Myocyte (in vitro differentiated cells): ENCODE results near the gene TNS4. TPM values are rescaled to one million over a fixed set of nuclear protein-coding genes. Genes with fewer than 3 reads are reported as not detected.

Experiments used
- DNase-seq: peaks from one replicate; pipeline ENCODE4 v3.0.0-alpha.2; 2012; ENCODE audit warnings: low read depth
- total RNA-seq: library from RNA; depleted of rRNA; stranded (reverse); fragments of >200 nt; gene quantifications from 2 replicates; pipeline ENCODE4 v1.2.3, GENCODE V29; 2014

TNS4 gene
- total RNA-seq, 1 donor from 2014 or later: not detected

- DNase-seq: no peak
Observed at GRCh38 chr17:40458851-40459482, 42.5 kb downstream of the TNS4 start.

- peak; percentile 47 for DNase-seq
Observed at GRCh38 chr17:40457964-40458791, 43.2 kb downstream of the TNS4 start.

- no peak for DNase-seq
Observed at GRCh38 chr17:40457369-40457768, 44.1 kb downstream of the TNS4 start.

- DNase-seq: no peak
Observed at GRCh38 chr17:40456396-40456951, 44.9 kb downstream of the TNS4 start.

GRCh38 chr17:40454613-40454995, 46.8 kb downstream of the TNS4 start:
- no peak for DNase-seq

- no peak for DNase-seq
Observed at GRCh38 chr17:40453881-40454612, 47.4 kb downstream of the TNS4 start.

- no peak for DNase-seq
Observed at GRCh38 chr17:40452921-40453378, 48.5 kb downstream of the TNS4 start.

- DNase-seq: peak; percentile 49
Observed at GRCh38 chr17:40452216-40452787, 49.1 kb downstream of the TNS4 start.

GRCh38 chr17:40451420-40451819, 50.0 kb downstream of the TNS4 start:
- no peak for DNase-seq

GRCh38 chr17:40450175-40450574, 51.2 kb downstream of the TNS4 start:
- DNase-seq: no peak

GRCh38 chr17:40448639-40449261, 52.7 kb downstream of the TNS4 start:
- DNase-seq: no peak

GRCh38 chr17:40448213-40448638, 53.2 kb downstream of the TNS4 start:
- no peak for DNase-seq

- no peak for DNase-seq
Observed at GRCh38 chr17:40447806-40448205, 53.6 kb downstream of the TNS4 start.

- DNase-seq: no peak
Observed at GRCh38 chr17:40447148-40447644, 54.2 kb downstream of the TNS4 start.

- no peak for DNase-seq
Observed at GRCh38 chr17:40445751-40446468, 55.5 kb downstream of the TNS4 start.

- DNase-seq: no peak
Observed at GRCh38 chr17:40443988-40444899, 57.2 kb downstream of the TNS4 start.

- peak; percentile 80 for DNase-seq
Observed at GRCh38 chr17:40443196-40443987, 58.0 kb downstream of the TNS4 start, which contains the start of gene IGFBP4. Gene IGFBP4, plus strand, starts transcription at chr17:40443450. Its CDS starts 286 bp downstream, at chr17:40443736.
